Uterus (tissue), 4 donors: ENCODE measurements around the gene LYST. TPM values are rescaled to one million over a fixed set of nuclear protein-coding genes. Genes with fewer than 3 reads are reported as not detected.
"Not testable (repeated sequence)": the region's sequence is repeated elsewhere in the genome, so short reads cannot be mapped to it uniquely, and the experiment has no call there.

ENCODE experiments used
- DNase-seq, 2 donors: peaks; one replicate each; pipeline ENCODE4 v3.0.0-alpha.2; 2019 to 2020
- H3K27ac ChIP-seq, 2 donors: fragments of 200-600 bp; sonication (generic); 1 replicate in 1 of 2; 2 replicates in 1 of 2; pipeline ENCODE4 v1.5.1; 2016 to 2018
- H3K27me3 ChIP-seq, 2 donors: fragments of 200-600 bp; sonication (generic); one replicate each; pipeline ENCODE4 v1.5.1; 2018 to 2019; ENCODE audit warnings: control low read depth in 1 of 2
- H3K36me3 ChIP-seq, 2 donors: fragments of 200-600 bp; sonication (generic); one replicate each; pipeline ENCODE4 v1.5.1; 2019; ENCODE audit warnings: control low read depth in 1 of 2
- H3K4me1 ChIP-seq, 2 donors: fragments of 200-600 bp; sonication (generic); one replicate each; pipeline ENCODE4 v1.5.1; 2018 to 2019; ENCODE audit warnings: control low read depth in 1 of 2
- H3K4me3 ChIP-seq, 2 donors: fragments of 200-600 bp; sonication (generic); 1 replicate in 1 of 2; 2 replicates in 1 of 2; pipeline ENCODE4 v1.5.1; 2018 to 2019; ENCODE audit warnings: mild to moderate bottlenecking in 1 of 2
- H3K9me3 ChIP-seq, 2 donors: fragments of 200-600 bp; sonication (generic); one replicate each; pipeline ENCODE4 v1.5.1; 2019; ENCODE audit warnings: control low read depth in 1 of 2
- CTCF ChIP-seq, 4 experiments: fragments of 200-600 bp in 2 of 4; fragments of 450-650 bp in 2 of 4; sonication (generic) in 2 of 4; IDR thresholded peaks; one replicate each; pipeline ENCODE4 v1.5.1; 2016 to 2019; ENCODE audit warnings: antibody characterized with exemption in 4 of 4, mild to moderate bottlenecking in 2 of 4, moderate library complexity in 1 of 4
- POLR2A ChIP-seq, 2 donors: fragments of 450-650 bp; IDR thresholded peaks; one replicate each; pipeline ENCODE4 v1.6.1; 2016; ENCODE audit warnings: antibody characterized with exemption in 2 of 2, mild to moderate bottlenecking in 1 of 2, moderate library complexity in 1 of 2
- intact Hi-C: fragments of 100-400 bp; cut with DNase I; formaldehyde crosslinking; loops from one replicate; pipeline ENCODE4 v1.15.1; 2023; ENCODE audit warnings: low total_unique reads
- total RNA-seq, 4 donors: library from RNA; depleted of rRNA in 3 of 4; stranded (reverse); fragments of >200 nt in 3 of 4; gene quantifications; one replicate each; pipeline versions ENCODE4 v1.1.0 to v1.2.4, GENCODE V29; 2014 to 2023
- donor health status: DM: yes; HTN: yes; CAD: no.

Gene LYST
- total RNA-seq, 4 donors from 2014 or later, result 25.6 to 68.2 (median 32.9) TPM

GRCh38 chr1:235799264-235799663 is 67.4 kb downstream of the LYST start:
- Histone ChIP-seq H3K36me3 (no peaks in the 10 kb centered on the region), H3K4me3 (no peak overlapping the region), H3K27me3 (no peaks in the 10 kb centered on the region), H3K9me3 (no peaks in the 10 kb centered on the region), H3K27ac (no peak overlapping the region), H3K4me1 (no peaks in the 10 kb centered on the region)
- TF ChIP-seq CTCF (IDR thresholded peaks at IDR 0.05) (no peak), POLR2A (IDR thresholded peaks at IDR 0.05) (no peak)
- no peak for DNase-seq
- intact Hi-C loops, result no loop called here

DNA sequence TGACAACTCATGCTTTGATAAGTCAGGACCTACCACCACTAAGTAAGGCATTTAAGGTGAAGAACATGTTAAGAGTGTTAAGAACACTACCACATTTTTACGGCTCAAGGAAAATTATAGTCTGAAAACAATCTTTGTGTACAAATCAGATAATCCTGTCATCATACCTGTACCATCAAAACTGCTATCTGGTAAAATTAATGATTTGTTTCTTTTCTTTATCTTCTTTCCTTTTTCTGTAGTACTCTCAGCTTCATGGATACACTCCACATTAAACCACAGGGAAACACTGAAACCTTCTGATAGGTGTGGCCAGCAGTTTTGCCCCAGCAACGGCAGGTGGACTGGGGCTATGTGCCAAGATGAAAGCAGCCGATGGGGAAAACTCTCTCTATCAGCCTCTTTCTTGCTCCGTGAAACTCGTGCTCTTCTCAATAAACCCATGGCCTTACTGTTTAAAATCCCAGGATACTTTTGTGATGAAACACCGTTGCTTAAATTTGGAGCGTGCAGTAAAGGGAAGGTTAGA is 75.1 kb downstream of the LYST start:
- no peaks in the 10 kb centered on the region for H3K36me3 ChIP-seq

DNA sequence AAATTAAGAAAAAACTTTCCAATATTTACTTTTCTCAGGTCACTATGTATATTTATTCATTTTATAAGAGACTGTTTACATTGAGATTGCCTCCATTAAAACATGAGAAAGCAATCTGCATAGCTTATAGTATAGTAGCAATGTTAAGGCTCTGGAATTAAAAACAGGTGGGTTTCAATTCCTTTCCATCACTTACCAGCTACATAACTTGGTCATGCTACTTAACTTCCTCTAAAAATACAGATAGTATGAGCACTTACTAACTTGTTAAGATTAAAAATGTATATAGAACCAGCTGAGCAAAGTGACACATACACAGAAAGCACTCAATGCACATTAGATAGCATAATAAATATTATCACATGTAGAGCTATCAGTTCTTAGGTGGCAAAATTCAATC is 76.6 kb downstream of the LYST start:
- no peaks in the 10 kb centered on the region for H3K27me3 ChIP-seq
- H3K36me3 ChIP-seq, result no peaks in the 10 kb centered on the region
- TF ChIP-seq CTCF (IDR thresholded peaks at IDR 0.05) (no peak), POLR2A (IDR thresholded peaks at IDR 0.05) (no peak)
- no peak for DNase-seq
- no peak overlapping the region for H3K4me3 ChIP-seq
- H3K4me1 ChIP-seq, result no peaks in the 10 kb centered on the region
- H3K27ac ChIP-seq, result no peak overlapping the region
- no peaks in the 10 kb centered on the region for H3K9me3 ChIP-seq
- intact Hi-C loops, result no loop called here

More for the DNA sequence above, 75.1 kb downstream of the LYST start:
- no peak overlapping the region for H3K4me3 ChIP-seq
- intact Hi-C loops, result no loop called here
- TF ChIP-seq CTCF (IDR thresholded peaks at IDR 0.05) (no peak), POLR2A (IDR thresholded peaks at IDR 0.05) (no peak)
- H3K9me3 ChIP-seq, result no peaks in the 10 kb centered on the region
- H3K4me1 ChIP-seq, result no peaks in the 10 kb centered on the region
- H3K27me3 ChIP-seq, result no peaks in the 10 kb centered on the region
- H3K27ac ChIP-seq, result no peak overlapping the region
- no peak for DNase-seq

DNA sequence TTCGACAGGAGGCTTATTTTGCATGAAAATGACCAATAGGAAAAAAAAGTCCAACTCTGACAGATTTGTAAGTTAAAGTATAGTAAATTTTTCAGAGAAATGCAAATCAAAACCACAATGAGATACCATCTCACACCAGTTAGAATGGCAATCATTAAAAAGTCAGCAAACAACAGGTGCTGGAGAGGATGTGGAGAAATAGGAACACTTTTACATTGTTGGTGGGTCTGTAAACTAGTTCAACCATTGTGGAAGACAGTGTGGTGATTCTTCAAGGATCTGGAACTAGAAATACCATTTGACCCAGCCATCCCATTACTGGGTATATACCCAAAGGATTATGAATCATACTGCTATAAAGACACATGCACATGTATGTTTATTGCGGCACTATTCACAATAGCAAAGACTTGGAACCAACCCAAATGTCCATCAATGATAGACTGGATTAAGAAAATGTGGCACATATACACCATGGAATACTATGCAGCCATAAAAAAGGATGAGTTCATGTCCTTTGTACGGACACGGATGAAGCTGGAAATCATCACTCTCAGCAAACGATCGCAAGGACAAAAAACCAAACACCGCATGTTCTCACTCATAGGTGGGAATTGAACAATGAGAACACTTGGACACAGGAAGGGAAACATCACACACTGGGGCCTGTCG is 80.3 kb downstream of the LYST start:
- H3K4me3 ChIP-seq, intact Hi-C loops, H3K27ac ChIP-seq, H3K36me3 ChIP-seq, H3K27me3 ChIP-seq, H3K4me1 ChIP-seq, H3K9me3 ChIP-seq, DNase-seq: not testable (repeated sequence)

DNA sequence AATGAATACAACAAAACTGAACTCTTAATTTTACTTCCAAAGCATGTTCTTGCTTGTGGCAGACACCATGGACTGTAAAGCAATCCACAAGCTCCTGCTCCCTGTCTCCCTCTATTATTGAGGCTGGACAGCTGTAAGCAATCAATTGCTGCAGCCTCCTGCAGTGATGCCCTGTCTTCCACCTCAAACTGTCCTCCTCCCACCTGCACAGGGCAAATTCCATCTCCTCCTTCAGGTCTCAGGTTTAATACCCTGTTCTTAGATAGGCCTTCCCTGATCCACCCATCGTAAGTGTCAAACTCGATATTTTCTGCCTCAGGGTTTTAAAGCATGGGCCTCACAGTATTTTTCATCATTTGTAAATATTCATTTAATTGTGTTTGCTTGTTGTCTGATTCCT is 81.8 kb downstream of the LYST start:
- TF ChIP-seq POLR2A (IDR thresholded peaks at IDR 0.05) (no peak), CTCF (IDR thresholded peaks at IDR 0.05) (no peak)
- no peaks in the 10 kb centered on the region for H3K36me3 ChIP-seq

More for the DNA sequence above, 81.8 kb downstream of the LYST start:
- Histone ChIP-seq H3K27me3 (no peaks in the 10 kb centered on the region), H3K4me3 (no peak overlapping the region), H3K9me3 (no peaks in the 10 kb centered on the region), H3K27ac (no peak overlapping the region), H3K4me1 (no peaks in the 10 kb centered on the region)
- intact Hi-C loops, result no loop called here
- DNase-seq, result no peak
